G401 (cell line): ENCODE results near the gene RCN1. TPM values are rescaled to one million over a fixed set of nuclear protein-coding genes. Genes with fewer than 3 reads are reported as not detected.
"Not testable (repeated sequence)": the region's sequence is repeated elsewhere in the genome, so short reads cannot be mapped to it uniquely, and the experiment has no call there.

Experiments
- DNase-seq: peaks from one replicate; pipeline ENCODE4 v3.0.0-alpha.2; 2015; ENCODE audit warnings: low spot score
- in situ Hi-C: cut with HindIII; loops from 2 replicates; pipeline ENCODE4 v1.10.0; 2016; ENCODE audit warnings: low sequenced_read_pairs, mixed read lengths
- total RNA-seq: library from RNA; depleted of rRNA; stranded (reverse); fragments of >200 nt; shearing (Covaris generic); gene quantifications from 2 replicates; pipeline ENCODE4 v1.2.3, GENCODE V29; 2014

RCN1 gene
- total RNA-seq, 1 experiment from 2014 or later = 84.5 TPM

GRCh38 chr11:32105871-32106560 lies 15.1 kb downstream of the RCN1 start:
- no peak for DNase-seq

GRCh38 chr11:32107647-32108046 lies 16.8 kb downstream of the RCN1 start:
- DNase-seq = no peak
- in situ Hi-C loops = no loop called here

More at GRCh38 chr11:32105871-32106560, 15.1 kb downstream of the RCN1 start:
- in situ Hi-C loops = no loop called here

GRCh38 chr11:32108576-32108975 lies 17.7 kb downstream of the RCN1 start:
- no peak for DNase-seq
- in situ Hi-C loops = no loop called here

GRCh38 chr11:32109138-32109537 lies 18.3 kb downstream of the RCN1 start:
- DNase-seq = no peak
- in situ Hi-C loops = no loop called here

- in situ Hi-C loops = no loop called here
- DNase-seq = no peak
These were observed 18.7 kb downstream of the RCN1 start for GRCh38 chr11:32109592-32109991.

- in situ Hi-C loops = no loop called here
- DNase-seq = no peak
These were observed 19.9 kb downstream of the RCN1 start for GRCh38 chr11:32110795-32111194.

GRCh38 chr11:32113200-32113919 lies 22.5 kb downstream of the RCN1 start:
- no peak for DNase-seq
- in situ Hi-C loops = no loop called here

- DNase-seq = no peak
- in situ Hi-C loops = no loop called here
These were observed 23.0 kb downstream of the RCN1 start for GRCh38 chr11:32113920-32114203.

GRCh38 chr11:32115446-32115845 lies 24.6 kb downstream of the RCN1 start:
- in situ Hi-C loops = no loop called here
- peak; percentile 7 for DNase-seq

GRCh38 chr11:32116668-32117067 lies 25.8 kb downstream of the RCN1 start:
- no peak for DNase-seq
- in situ Hi-C loops = no loop called here

GRCh38 chr11:32118025-32118974 lies 27.4 kb downstream of the RCN1 start:
- in situ Hi-C loops = no loop called here
- DNase-seq = no peak

GRCh38 chr11:32119139-32119538 lies 28.3 kb downstream of the RCN1 start:
- DNase-seq, in situ Hi-C loops: not testable (repeated sequence)

- in situ Hi-C loops = no loop called here
- no peak for DNase-seq
These were observed 30.1 kb downstream of the RCN1 start for GRCh38 chr11:32121012-32121411.

GRCh38 chr11:32122200-32122599 lies 31.3 kb downstream of the RCN1 start:
- no peak for DNase-seq
- in situ Hi-C loops = no loop called here

GRCh38 chr11:32131321-32131720 lies 40.4 kb downstream of the RCN1 start:
- in situ Hi-C loops = no loop called here
- DNase-seq = no peak

- DNase-seq = no peak
- in situ Hi-C loops = no loop called here
These were observed 45.8 kb downstream of the RCN1 start for GRCh38 chr11:32136657-32137056.

GRCh38 chr11:32137263-32137662 lies 46.4 kb downstream of the RCN1 start:
- in situ Hi-C loops = no loop called here
- no peak for DNase-seq

- in situ Hi-C loops = no loop called here
- DNase-seq = no peak
These were observed 47.0 kb downstream of the RCN1 start for GRCh38 chr11:32137869-32138268.

GRCh38 chr11:32138902-32139301 lies 48.0 kb downstream of the RCN1 start:
- in situ Hi-C loops = no loop called here
- no peak for DNase-seq

GRCh38 chr11:32139896-32140520 lies 49.1 kb downstream of the RCN1 start:
- no peak for DNase-seq
- in situ Hi-C loops = no loop called here
